Testis (tissue), 3 donors: ENCODE measurements around the gene PCDHB11. TPM values are rescaled to one million over a fixed set of nuclear protein-coding genes. Genes with fewer than 3 reads are reported as not detected.
A peak's percentile ranks its signal among the peaks of the same experiment; 100 is the strongest.
"Not testable (repeated sequence)": the region's sequence is repeated elsewhere in the genome, so short reads cannot be mapped to it uniquely, and the experiment has no call there.

Experiments used
- DNase-seq: peaks from one replicate; pipeline ENCODE4 v3.0.0-alpha.2; 2019
- H3K27ac ChIP-seq, 2 donors: fragments of 200-600 bp; sonication (generic); one replicate each; pipeline ENCODE4 v1.5.1; 2019
- H3K27me3 ChIP-seq: fragments of 200-600 bp; sonication (generic); one replicate; pipeline ENCODE4 v1.5.1; 2019
- H3K36me3 ChIP-seq: fragments of 200-600 bp; sonication (generic); one replicate; pipeline ENCODE4 v1.5.1; 2017; ENCODE audit warnings: low read depth; ENCODE audit errors: missing control alignments
- H3K4me1 ChIP-seq: fragments of 200-600 bp; sonication (generic); one replicate; pipeline ENCODE4 v1.5.1; 2019
- H3K4me3 ChIP-seq, 2 donors: fragments of 200-600 bp; sonication (generic); one replicate each; pipeline ENCODE4 v1.5.1; 2017 to 2019
- H3K9me3 ChIP-seq: fragments of 200-600 bp; sonication (generic); one replicate; pipeline ENCODE4 v1.5.1; 2017
- CTCF ChIP-seq, 3 experiments: fragments of 450-650 bp in 2 of 3; fragments of 200-600 bp in 1 of 3; sonication (generic) in 1 of 3; IDR thresholded peaks; one replicate each; pipeline ENCODE4 v1.5.1; 2016 to 2019; ENCODE audit warnings: antibody characterized with exemption in 3 of 3, mild to moderate bottlenecking in 2 of 3, moderate library complexity in 1 of 3
- POLR2A ChIP-seq: fragments of 450-650 bp; IDR thresholded peaks from one replicate; pipeline ENCODE4 v1.6.1; 2017; ENCODE audit warnings: antibody characterized with exemption, mild to moderate bottlenecking, moderate library complexity
- WGBS, 2 donors: methylation state at CpG; one replicate each; pipeline ENCODE4 v1.1.5; 2018; 5-methylcytosine and 5-hydroxymethylcytosine counted together
- intact Hi-C: fragments of 100-400 bp; cut with DNase I; formaldehyde crosslinking; loops from one replicate; pipeline ENCODE4 v1.15.1; 2023; ENCODE audit warnings: low total_unique reads
- polyA plus RNA-seq: library from polyadenylated mRNA; stranded (reverse); fragments of 350-450 nt; fragmentation: Illumina TruSeq; extraction: RNeasy Lipid Tissue Mini Kit (QIAGEN cat#74804); gene quantifications from one replicate; pipeline ENCODE4 v1.2.3, GENCODE V29; 2014; ENCODE audit warnings: low read depth, low replicate concordance; ENCODE audit not compliant: insufficient read depth
- total RNA-seq, 2 donors: library from RNA; depleted of rRNA; stranded (reverse); fragments of >200 nt; gene quantifications; one replicate each; pipeline ENCODE4 v1.2.3, GENCODE V29; 2016

PCDHB11 gene
- total and polyA plus RNA-seq, 3 donors from 2014 or later: 0.63 to 4.2 (median 4.0) TPM

DNA sequence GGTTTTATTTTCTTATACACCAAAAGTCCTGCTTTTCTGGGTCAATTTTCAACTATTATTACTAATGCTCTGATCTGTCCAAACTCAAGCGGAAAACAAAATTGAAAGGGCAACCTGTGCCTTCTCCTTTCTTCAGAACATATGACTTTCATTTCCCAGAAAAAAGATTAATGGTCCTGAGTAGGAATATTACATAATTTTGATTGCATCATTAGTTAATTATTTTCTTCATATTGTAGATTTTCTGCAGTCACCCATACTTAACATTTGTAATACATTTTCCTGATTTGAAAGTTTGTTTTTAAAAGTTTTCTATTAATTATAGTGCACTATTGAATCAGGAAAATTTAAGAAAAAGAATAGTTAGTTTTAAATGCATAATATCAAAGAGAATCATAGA, 23.5 kb upstream of the PCDHB11 start:
- Histone ChIP-seq H3K4me1 (no peaks in the 10 kb centered on the region), H3K9me3 (no peaks in the 10 kb centered on the region), H3K4me3 (no peak overlapping the region), H3K27me3 (no peaks in the 10 kb centered on the region), H3K36me3 (no peaks in the 10 kb centered on the region), H3K27ac (no peak overlapping the region)
- TF ChIP-seq CTCF (IDR thresholded peaks at IDR 0.05) (no peak), POLR2A (no peak)
- intact Hi-C loops: no loop called here
- DNase-seq: no peak
- 57 to 63% methylated on average over 1 of the region's 1 CpG for WGBS, 2 donors

GRCh38 chr5:141177577-141178191, 21.7 kb upstream of the PCDHB11 start, which contains the start of gene PCDHB8:
Gene PCDHB8 (plus strand): TSS chr5:141177790. CDS start chr5:141178035, 245 bp downstream.
- 19 to 26% methylated on average over 14 to 15 of the region's 18 CpGs for WGBS, 2 donors
- H3K36me3 ChIP-seq, H3K4me1 ChIP-seq, intact Hi-C loops, H3K4me3 ChIP-seq, H3K27ac ChIP-seq, H3K27me3 ChIP-seq, H3K9me3 ChIP-seq: not testable (repeated sequence)
- peak; percentile 78 for DNase-seq
- peak in 1 of 3 experiments; percentile 20 for TF ChIP-seq CTCF (IDR thresholded peaks at IDR 0.05)

- H3K4me1 ChIP-seq, H3K27me3 ChIP-seq, H3K36me3 ChIP-seq, H3K27ac ChIP-seq, H3K9me3 ChIP-seq, DNase-seq, intact Hi-C loops, H3K4me3 ChIP-seq: not testable (repeated sequence)
- 32 to 52% methylated on average over 28 to 37 of the region's 39 CpGs for WGBS, 2 donors
These were observed 20.1 kb upstream of the PCDHB11 start for GRCh38 chr5:141179371-141179770.

- 20 to 34% methylated on average over 15 to 22 of the region's 32 CpGs for WGBS, 2 donors
- H3K4me1 ChIP-seq, H3K27me3 ChIP-seq, H3K4me3 ChIP-seq, intact Hi-C loops, H3K36me3 ChIP-seq, H3K27ac ChIP-seq, H3K9me3 ChIP-seq, DNase-seq: not testable (repeated sequence)
These were observed 19.6 kb upstream of the PCDHB11 start for GRCh38 chr5:141179876-141180275.

DNA sequence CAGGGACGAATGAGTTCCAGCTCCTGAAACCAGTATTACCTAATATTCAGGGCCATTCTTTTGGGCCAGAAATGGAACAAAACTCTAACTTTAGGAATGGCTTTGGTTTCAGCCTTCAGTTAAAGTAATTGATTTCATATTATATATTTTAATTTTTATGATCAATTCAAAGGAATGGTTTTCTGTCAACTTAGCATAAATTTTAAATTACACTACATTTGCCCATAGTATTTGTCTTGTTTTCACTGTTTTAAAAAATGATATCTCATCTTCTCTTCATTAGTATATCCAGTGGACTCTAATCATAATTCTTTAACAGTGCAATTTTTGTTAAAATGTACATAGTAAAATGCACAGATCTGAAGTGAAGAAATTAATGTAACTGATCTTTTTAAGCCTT, 19.1 kb upstream of the PCDHB11 start:
- H3K27ac ChIP-seq: no peak overlapping the region
- no peaks in the 10 kb centered on the region for H3K27me3 ChIP-seq
- intact Hi-C loops: no loop called here
- WGBS, 2 donors: 37 to 69% methylated on average over 1 of the region's 1 CpG
- no peak for TF ChIP-seq CTCF (IDR thresholded peaks at IDR 0.05)
- no peak for DNase-seq
- no peaks in the 10 kb centered on the region for H3K36me3 ChIP-seq
- H3K4me1 ChIP-seq: no peaks in the 10 kb centered on the region
- no peaks in the 10 kb centered on the region for H3K9me3 ChIP-seq
- H3K4me3 ChIP-seq: no peak overlapping the region

GRCh38 chr5:141182248-141182647, 17.2 kb upstream of the PCDHB11 start, which contains the start of gene PCDHB16:
Gene PCDHB16 (plus strand): TSS chr5:141182387. CDS start chr5:141182560, 173 bp downstream.
- Histone ChIP-seq H3K4me1 (no peaks in the 10 kb centered on the region), H3K4me3 (peak within 1 kb of the TSS; percentile 16 to 45), H3K36me3 (no peaks in the 10 kb centered on the region), H3K27me3 (no peaks in the 10 kb centered on the region), H3K9me3 (no peaks in the 10 kb centered on the region), H3K27ac (no peak within 1 kb of the TSS)
- TF ChIP-seq CTCF (IDR thresholded peaks at IDR 0.05) (peak; percentile 40 to 49 (median 46)), POLR2A (no peak)
- intact Hi-C loops: no loop called here
- peak; percentile 84 for DNase-seq
- WGBS, 2 donors: 11 to 13% methylated on average over 13 of the region's 13 CpGs

- H3K4me1 ChIP-seq, H3K9me3 ChIP-seq, DNase-seq, intact Hi-C loops, H3K27me3 ChIP-seq, H3K36me3 ChIP-seq, H3K27ac ChIP-seq, H3K4me3 ChIP-seq: not testable (repeated sequence)
- WGBS, 2 donors: 28 to 35% methylated on average over 11 to 24 of the region's 69 CpGs
These were observed 15.1 kb upstream of the PCDHB11 start for GRCh38 chr5:141184117-141184855.
